WTC11 (cell line): ENCODE data around the gene SLC34A1. TPM values are rescaled to one million over a fixed set of nuclear protein-coding genes. Genes with fewer than 3 reads are reported as not detected.

Experiments used
- ATF1 ChIP-seq: sonication (generic); formaldehyde crosslinking; IDR thresholded peaks from 2 replicates; pipeline ENCODE4 v1.8.1; 2023; ENCODE audit warnings: mild to moderate bottlenecking, moderate library complexity, missing genetic modification reagents
- ATF3 ChIP-seq: sonication (generic); formaldehyde crosslinking; conservative IDR thresholded peaks from 2 replicates; pipeline ENCODE4 v1.8.1; 2022; ENCODE audit warnings: mild to moderate bottlenecking, missing genetic modification reagents
- ATF6 ChIP-seq: sonication (generic); formaldehyde crosslinking; IDR thresholded peaks from 2 replicates; pipeline ENCODE4 v1.8.1; 2023; ENCODE audit warnings: mild to moderate bottlenecking, missing genetic modification reagents
- CBFB ChIP-seq: sonication (generic); formaldehyde crosslinking; IDR thresholded peaks from 2 replicates; pipeline ENCODE4 v1.8.1; 2022; ENCODE audit warnings: mild to moderate bottlenecking, low read depth, missing genetic modification reagents
- E2F4 ChIP-seq: sonication (generic); formaldehyde crosslinking; IDR thresholded peaks from 2 replicates; pipeline ENCODE4 v1.8.1; 2022; ENCODE audit warnings: low read depth, mild to moderate bottlenecking, moderate library complexity, missing genetic modification reagents, borderline replicate concordance
- ELF4 ChIP-seq: sonication (generic); formaldehyde crosslinking; IDR thresholded peaks from 2 replicates; pipeline ENCODE4 v1.8.1; 2022; ENCODE audit warnings: low read depth, mild to moderate bottlenecking, moderate library complexity, missing genetic modification reagents
- EMX1 ChIP-seq: fragments of 250-450 bp; sonication (Bioruptor Pico); IDR thresholded peaks from 2 replicates; pipeline ENCODE4 v1.8.0; 2021; ENCODE audit warnings: mild to moderate bottlenecking
- ESRRA ChIP-seq: sonication (generic); formaldehyde crosslinking; IDR thresholded peaks from 2 replicates; pipeline ENCODE4 v1.8.1; 2022; ENCODE audit warnings: mild to moderate bottlenecking, missing genetic modification reagents, borderline replicate concordance
- FOXP1 ChIP-seq: sonication (generic); formaldehyde crosslinking; IDR thresholded peaks from 2 replicates; pipeline ENCODE4 v1.8.0; 2022; ENCODE audit warnings: missing genetic modification reagents, mild to moderate bottlenecking, moderate library complexity, borderline replicate concordance
- FOXP4 ChIP-seq: sonication (generic); formaldehyde crosslinking; IDR thresholded peaks from 2 replicates; pipeline ENCODE4 v1.8.0; 2022; ENCODE audit warnings: mild to moderate bottlenecking, missing genetic modification reagents
- GRHL2 ChIP-seq: fragments of 250-450 bp; sonication (Bioruptor Pico); IDR thresholded peaks from 2 replicates; pipeline ENCODE4 v1.8.0; 2022; ENCODE audit warnings: mild to moderate bottlenecking, moderate library complexity; ENCODE audit not compliant: insufficient replicate concordance, severe bottlenecking
- GTF2I ChIP-seq: fragments of 250-450 bp; sonication (Bioruptor Pico); conservative IDR thresholded peaks from 2 replicates; pipeline ENCODE4 v1.4.0; 2021; ENCODE audit warnings: mild to moderate bottlenecking
- MXD4 ChIP-seq: fragments of 250-450 bp; sonication (Bioruptor Pico); IDR thresholded peaks from 2 replicates; pipeline ENCODE4 v1.8.0; 2021; ENCODE audit warnings: mild to moderate bottlenecking, moderate library complexity, borderline replicate concordance
- NFATC4 ChIP-seq: fragments of 250-450 bp; sonication (Bioruptor Pico); IDR thresholded peaks from 2 replicates; pipeline ENCODE4 v1.9.0; 2021; ENCODE audit warnings: mild to moderate bottlenecking
- NR1H2 ChIP-seq: sonication (generic); formaldehyde crosslinking; IDR thresholded peaks from 2 replicates; pipeline ENCODE4 v1.9.0; 2021; ENCODE audit warnings: mild to moderate bottlenecking, moderate library complexity, missing genetic modification reagents
- SMAD3 ChIP-seq: sonication (generic); formaldehyde crosslinking; IDR thresholded peaks from 2 replicates; pipeline ENCODE4 v1.8.0; 2022; ENCODE audit warnings: missing genetic modification reagents, mild to moderate bottlenecking, borderline replicate concordance
- TCF7 ChIP-seq: sonication (generic); formaldehyde crosslinking; IDR thresholded peaks from 2 replicates; pipeline ENCODE4 v1.8.0; 2022; ENCODE audit warnings: mild to moderate bottlenecking, low read depth, missing genetic modification reagents, moderate library complexity
- USF2 ChIP-seq: sonication (generic); formaldehyde crosslinking; IDR thresholded peaks from 2 replicates; pipeline ENCODE4 v1.8.1; 2023; ENCODE audit warnings: mild to moderate bottlenecking, missing genetic modification reagents, moderate library complexity
- ZNF263 ChIP-seq: sonication (generic); formaldehyde crosslinking; IDR thresholded peaks from 2 replicates; pipeline ENCODE4 v1.8.1; 2022; ENCODE audit warnings: low read depth, mild to moderate bottlenecking, moderate library complexity, missing genetic modification reagents
- ZNF281 ChIP-seq: sonication (generic); formaldehyde crosslinking; IDR thresholded peaks from 2 replicates; pipeline ENCODE4 v1.8.0; 2023; ENCODE audit warnings: mild to moderate bottlenecking, missing genetic modification reagents
- ZNF317 ChIP-seq: sonication (generic); formaldehyde crosslinking; IDR thresholded peaks from 2 replicates; pipeline ENCODE4 v1.8.1; 2023; ENCODE audit warnings: low read depth, mild to moderate bottlenecking, moderate library complexity, missing genetic modification reagents, borderline replicate concordance
- ZNF416 ChIP-seq: fragments of 250-450 bp; sonication (Bioruptor Pico); IDR thresholded peaks from 2 replicates; pipeline ENCODE4 v1.9.0; 2021; ENCODE audit warnings: mild to moderate bottlenecking, inconsistent platforms
- ZNF425 ChIP-seq: fragments of 250-450 bp; sonication (Bioruptor Pico); conservative IDR thresholded peaks from 2 replicates; pipeline ENCODE4 v1.9.0; 2021; ENCODE audit warnings: mild to moderate bottlenecking
- ZNF671 ChIP-seq: fragments of 250-450 bp; sonication (Bioruptor Pico); IDR thresholded peaks from 2 replicates; pipeline ENCODE4 v1.8.0; 2021; ENCODE audit warnings: mild to moderate bottlenecking
- ZSCAN18 ChIP-seq: fragments of 250-450 bp; sonication (Bioruptor Pico); IDR thresholded peaks from 2 replicates; pipeline ENCODE4 v2.1.2; 2022; ENCODE audit warnings: mild to moderate bottlenecking, moderate library complexity
- total RNA-seq: library from RNA; stranded (reverse); gene quantifications from 3 replicates; pipeline ENCODE4 v1.2.3, GENCODE V29; 2021

The SLC34A1 gene
- total RNA-seq, 1 experiment from 2014 or later: not detected

GRCh38 chr5:177403792-177404640 is 19.8 kb downstream of the SLC34A1 start (continued):
- no peak for TF ChIP-seq ZNF281 (CRISPR knock-in tag)
- 0 out of 2 replicates have a peak, but pooled peaks have one; percentile 52 for TF ChIP-seq EMX1 (CRISPR knock-in tag)
- no peak for TF ChIP-seq NFATC4 (CRISPR knock-in tag)
- TF ChIP-seq ZSCAN18 (CRISPR knock-in tag): no peak
- 0 out of 2 replicates have a peak, but pooled peaks have one; percentile 15 for TF ChIP-seq ESRRA (CRISPR knock-in tag)
- no peak for TF ChIP-seq ZNF671 (CRISPR knock-in tag)
- peak; percentile 40; the same call in 1 of the 2 replicates for TF ChIP-seq ZNF317 (CRISPR knock-in tag)
- no peak for TF ChIP-seq CBFB (CRISPR knock-in tag)
- no peak for TF ChIP-seq GTF2I (CRISPR knock-in tag)
- TF ChIP-seq USF2: no peak
- no peak for TF ChIP-seq E2F4 (CRISPR knock-in tag)
- no peak for TF ChIP-seq ATF3 (CRISPR knock-in tag)
- TF ChIP-seq FOXP1: peak; percentile 5
- TF ChIP-seq NR1H2: no peak
- TF ChIP-seq ATF6: no peak
- TF ChIP-seq MXD4 (CRISPR knock-in tag): no peak
- TF ChIP-seq ZNF425 (CRISPR knock-in tag): no peak
- TF ChIP-seq ZNF263 (CRISPR knock-in tag): peak; percentile 81
- TF ChIP-seq ATF1 (CRISPR knock-in tag): 0 out of 2 replicates have a peak, but pooled peaks have one; percentile 15
- no peak for TF ChIP-seq ELF4 (CRISPR knock-in tag)
- TF ChIP-seq FOXP4 (CRISPR knock-in tag): peak; percentile 59; the same call in 1 of the 2 replicates
- TF ChIP-seq TCF7 (CRISPR knock-in tag): no peak
- TF ChIP-seq SMAD3: no peak
- no peak for TF ChIP-seq GRHL2 (CRISPR knock-in tag)
- no peak for TF ChIP-seq ZNF416
